HepG2 (cell line): ENCODE data around the gene ZFPM1. TPM values are rescaled to one million over a fixed set of nuclear protein-coding genes. Genes with fewer than 3 reads are reported as not detected.
A peak's percentile ranks its signal among the peaks of the same experiment; 100 is the strongest.

Experiments used
- ARID2 ChIP-seq: sonication (generic); formaldehyde crosslinking; IDR thresholded peaks from 2 replicates; pipeline ENCODE4 v1.8.1; 2022; ENCODE audit warnings: mild to moderate bottlenecking, missing genetic modification reagents, borderline replicate concordance
- FOSL2 ChIP-seq: sonication (generic); formaldehyde crosslinking; IDR thresholded peaks from 2 replicates; pipeline ENCODE4 v1.4.0; 2020; ENCODE audit warnings: missing genetic modification reagents
- JUN ChIP-seq: sonication (generic); formaldehyde crosslinking; IDR thresholded peaks from 2 replicates; pipeline ENCODE4 v1.4.0; 2020; ENCODE audit warnings: mild to moderate bottlenecking, missing genetic modification reagents
- KAT2B ChIP-seq: fragments of 150-350 bp; IDR thresholded peaks from 2 replicates; pipeline ENCODE4 v1.6.1; 2014; ENCODE audit warnings: low read depth, low read length, borderline replicate concordance
- MTERF4 ChIP-seq: sonication (generic); formaldehyde crosslinking; IDR thresholded peaks from 2 replicates; pipeline ENCODE4 v1.8.0; 2023; ENCODE audit warnings: mild to moderate bottlenecking, missing genetic modification reagents
- RBAK ChIP-seq: sonication (generic); formaldehyde crosslinking; IDR thresholded peaks from 2 replicates; pipeline ENCODE4 v1.5.1; 2020; ENCODE audit warnings: mild to moderate bottlenecking, missing genetic modification reagents
- SKI ChIP-seq: fragments of 450-650 bp; IDR thresholded peaks from one replicate; pipeline ENCODE4 v1.6.1; 2018; ENCODE audit warnings: mild to moderate bottlenecking; ENCODE audit not compliant: partially characterized antibody
- SMYD3 ChIP-seq: sonication (generic); formaldehyde crosslinking; IDR thresholded peaks from 2 replicates; pipeline ENCODE4 v1.8.1; 2023; ENCODE audit warnings: mild to moderate bottlenecking, missing genetic modification reagents
- SP2 ChIP-seq: sonication (generic); formaldehyde crosslinking; IDR thresholded peaks from 2 replicates; pipeline ENCODE4 v1.5.1; 2020; ENCODE audit warnings: mild to moderate bottlenecking, missing genetic modification reagents
- SRSF1 ChIP-seq: fragments of 200-400 bp; formaldehyde crosslinking; optimal IDR thresholded peaks from 2 replicates; pipeline ENCODE3; 2017; ENCODE audit warnings: mild to moderate bottlenecking, low read depth, low read length, moderate library complexity
- XRCC5 ChIP-seq: fragments of 200-400 bp; formaldehyde crosslinking; optimal IDR thresholded peaks from 2 replicates; pipeline ENCODE3; 2017; ENCODE audit warnings: mild to moderate bottlenecking, low read length
- ZNF292 ChIP-seq: sonication (generic); formaldehyde crosslinking; IDR thresholded peaks from 2 replicates; pipeline ENCODE4 v1.8.1; 2022; ENCODE audit warnings: mild to moderate bottlenecking, low read depth, missing genetic modification reagents, borderline replicate concordance
- ZNF296 ChIP-seq: sonication (generic); formaldehyde crosslinking; conservative IDR thresholded peaks from 2 replicates; pipeline ENCODE4 v1.5.0; 2020; ENCODE audit warnings: mild to moderate bottlenecking, missing genetic modification reagents
- ZNF431 ChIP-seq: sonication (generic); formaldehyde crosslinking; IDR thresholded peaks from 2 replicates; pipeline ENCODE4 v1.9.0; 2022; ENCODE audit warnings: missing genetic modification reagents, low read depth, mild to moderate bottlenecking, borderline replicate concordance
- ZNF740 ChIP-seq: sonication (generic); formaldehyde crosslinking; IDR thresholded peaks from 2 replicates; pipeline ENCODE4 v1.4.0; 2020; ENCODE audit warnings: missing genetic modification reagents
- ZNF816 ChIP-seq: sonication (generic); formaldehyde crosslinking; IDR thresholded peaks from 2 replicates; pipeline ENCODE4 v1.8.0; 2022; ENCODE audit warnings: missing genetic modification reagents, mild to moderate bottlenecking, borderline replicate concordance
- polyA plus RNA-seq, 8 experiments: library from polyadenylated mRNA; depleted of rRNA in 3 of 8; stranded (reverse) in 7 of 8; unstranded in 1 of 8; fragments of >200 nt; fragmentation: Illumina TruSeq in 4 of 8; extraction: Trizol in 4 of 8; gene quantifications; 2 replicates each; pipeline versions ENCODE4 v1.2.1 to v1.2.3, GENCODE V29; 2011 to 2016; ENCODE audit warnings: low read depth in 4 of 8, missing spikeins in 1 of 8, mixed read lengths in 1 of 8; ENCODE audit not compliant: insufficient read depth in 1 of 8
- total RNA-seq, 5 experiments: library from RNA; depleted of rRNA; stranded (reverse); fragments of >200 nt; fragmentation: Illumina TruSeq; extraction: Trizol; gene quantifications; 2 replicates each; pipeline ENCODE4 v1.2.3, GENCODE V29; 2016; ENCODE audit warnings: low read depth in 1 of 5
- TF ChIP-seq, protein P1 (sequence below): sonication (generic); formaldehyde crosslinking; IDR thresholded peaks from 2 replicates; pipeline ENCODE4 v1.4.0; 2020; ENCODE audit warnings: missing genetic modification reagents, borderline replicate concordance
- TF ChIP-seq, protein P2 (sequence below): sonication (generic); formaldehyde crosslinking; IDR thresholded peaks from 2 replicates; pipeline ENCODE4 v1.4.0; 2020; ENCODE audit warnings: missing genetic modification reagents
- TF ChIP-seq, protein P3 (sequence below): sonication (generic); formaldehyde crosslinking; IDR thresholded peaks from 2 replicates; pipeline ENCODE4 v1.4.0; 2020; ENCODE audit warnings: missing genetic modification reagents

Gene ZFPM1
- total and polyA plus RNA-seq, 2 of the 13 experiments (the other 11 are each of a cell fraction or from before 2014, with no cell fraction given), result 1.3 to 3.8 TPM

- TF ChIP-seq FOSL2 (CRISPR knock-in tag) (0 out of 2 replicates have a peak, but pooled peaks have one; percentile 6), XRCC5 (peak; percentile 5), ZNF431 (CRISPR knock-in tag) (0 out of 2 replicates have a peak, but pooled peaks have one; percentile 19), MTERF4 (peak; percentile 33; the same call in 1 of the 2 replicates), SRSF1 (peak; percentile 82), SKI (no peak), RBAK (0 out of 2 replicates have a peak, but pooled peaks have one; percentile 10), SP2 (CRISPR knock-in tag) (0 out of 2 replicates have a peak, but pooled peaks have one; percentile 1), SMYD3 (CRISPR knock-in tag) (no peak), ZNF816 (CRISPR knock-in tag) (0 out of 2 replicates have a peak, but pooled peaks have one; percentile 8), ZNF740 (CRISPR knock-in tag) (0 out of 2 replicates have a peak, but pooled peaks have one; percentile 10), KAT2B (no peak), ZNF292 (CRISPR knock-in tag) (0 out of 2 replicates have a peak, but pooled peaks have one; percentile 15), ZNF296 (CRISPR knock-in tag) (0 out of 2 replicates have a peak, but pooled peaks have one; percentile 25), ARID2 (CRISPR knock-in tag) (0 out of 2 replicates have a peak, but pooled peaks have one; percentile 43), JUN (CRISPR knock-in tag) (no peak)
- TF ChIP-seq, protein P1, sequence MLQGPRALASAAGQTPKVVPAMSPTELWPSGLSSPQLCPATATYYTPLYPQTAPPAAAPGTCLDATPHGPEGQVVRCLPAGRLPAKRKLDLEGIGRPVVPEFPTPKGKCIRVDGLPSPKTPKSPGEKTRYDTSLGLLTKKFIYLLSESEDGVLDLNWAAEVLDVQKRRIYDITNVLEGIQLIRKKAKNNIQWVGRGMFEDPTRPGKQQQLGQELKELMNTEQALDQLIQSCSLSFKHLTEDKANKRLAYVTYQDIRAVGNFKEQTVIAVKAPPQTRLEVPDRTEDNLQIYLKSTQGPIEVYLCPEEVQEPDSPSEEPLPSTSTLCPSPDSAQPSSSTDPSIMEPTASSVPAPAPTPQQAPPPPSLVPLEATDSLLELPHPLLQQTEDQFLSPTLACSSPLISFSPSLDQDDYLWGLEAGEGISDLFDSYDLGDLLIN, result 0 out of 2 replicates have a peak, but pooled peaks have one; percentile 59
- TF ChIP-seq, protein P2, sequence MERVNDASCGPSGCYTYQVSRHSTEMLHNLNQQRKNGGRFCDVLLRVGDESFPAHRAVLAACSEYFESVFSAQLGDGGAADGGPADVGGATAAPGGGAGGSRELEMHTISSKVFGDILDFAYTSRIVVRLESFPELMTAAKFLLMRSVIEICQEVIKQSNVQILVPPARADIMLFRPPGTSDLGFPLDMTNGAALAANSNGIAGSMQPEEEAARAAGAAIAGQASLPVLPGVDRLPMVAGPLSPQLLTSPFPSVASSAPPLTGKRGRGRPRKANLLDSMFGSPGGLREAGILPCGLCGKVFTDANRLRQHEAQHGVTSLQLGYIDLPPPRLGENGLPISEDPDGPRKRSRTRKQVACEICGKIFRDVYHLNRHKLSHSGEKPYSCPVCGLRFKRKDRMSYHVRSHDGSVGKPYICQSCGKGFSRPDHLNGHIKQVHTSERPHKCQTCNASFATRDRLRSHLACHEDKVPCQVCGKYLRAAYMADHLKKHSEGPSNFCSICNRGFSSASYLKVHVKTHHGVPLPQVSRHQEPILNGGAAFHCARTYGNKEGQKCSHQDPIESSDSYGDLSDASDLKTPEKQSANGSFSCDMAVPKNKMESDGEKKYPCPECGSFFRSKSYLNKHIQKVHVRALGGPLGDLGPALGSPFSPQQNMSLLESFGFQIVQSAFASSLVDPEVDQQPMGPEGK (CRISPR knock-in tag), result peak; percentile 27; the same call in 1 of the 2 replicates
- TF ChIP-seq, protein P3, sequence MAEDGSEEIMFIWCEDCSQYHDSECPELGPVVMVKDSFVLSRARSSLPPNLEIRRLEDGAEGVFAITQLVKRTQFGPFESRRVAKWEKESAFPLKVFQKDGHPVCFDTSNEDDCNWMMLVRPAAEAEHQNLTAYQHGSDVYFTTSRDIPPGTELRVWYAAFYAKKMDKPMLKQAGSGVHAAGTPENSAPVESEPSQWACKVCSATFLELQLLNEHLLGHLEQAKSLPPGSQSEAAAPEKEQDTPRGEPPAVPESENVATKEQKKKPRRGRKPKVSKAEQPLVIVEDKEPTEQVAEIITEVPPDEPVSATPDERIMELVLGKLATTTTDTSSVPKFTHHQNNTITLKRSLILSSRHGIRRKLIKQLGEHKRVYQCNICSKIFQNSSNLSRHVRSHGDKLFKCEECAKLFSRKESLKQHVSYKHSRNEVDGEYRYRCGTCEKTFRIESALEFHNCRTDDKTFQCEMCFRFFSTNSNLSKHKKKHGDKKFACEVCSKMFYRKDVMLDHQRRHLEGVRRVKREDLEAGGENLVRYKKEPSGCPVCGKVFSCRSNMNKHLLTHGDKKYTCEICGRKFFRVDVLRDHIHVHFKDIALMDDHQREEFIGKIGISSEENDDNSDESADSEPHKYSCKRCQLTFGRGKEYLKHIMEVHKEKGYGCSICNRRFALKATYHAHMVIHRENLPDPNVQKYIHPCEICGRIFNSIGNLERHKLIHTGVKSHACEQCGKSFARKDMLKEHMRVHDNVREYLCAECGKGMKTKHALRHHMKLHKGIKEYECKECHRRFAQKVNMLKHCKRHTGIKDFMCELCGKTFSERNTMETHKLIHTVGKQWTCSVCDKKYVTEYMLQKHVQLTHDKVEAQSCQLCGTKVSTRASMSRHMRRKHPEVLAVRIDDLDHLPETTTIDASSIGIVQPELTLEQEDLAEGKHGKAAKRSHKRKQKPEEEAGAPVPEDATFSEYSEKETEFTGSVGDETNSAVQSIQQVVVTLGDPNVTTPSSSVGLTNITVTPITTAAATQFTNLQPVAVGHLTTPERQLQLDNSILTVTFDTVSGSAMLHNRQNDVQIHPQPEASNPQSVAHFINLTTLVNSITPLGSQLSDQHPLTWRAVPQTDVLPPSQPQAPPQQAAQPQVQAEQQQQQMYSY (CRISPR knock-in tag), result 0 out of 2 replicates have a peak, but pooled peaks have one; percentile 33
Observed at GRCh38 chr16:88451586-88452481, 1.2 kb upstream of the ZFPM1 start (continued).
